Thyroid gland (tissue), 4 donors: Measurements from ENCODE around the gene CHCHD6. TPM values are rescaled to one million over a fixed set of nuclear protein-coding genes. Genes with fewer than 3 reads are reported as not detected.

Experiments used
- DNase-seq, 2 donors: peaks; one replicate each; pipeline ENCODE4 v3.0.0-alpha.2; 2019
- H3K27ac ChIP-seq, 3 donors: fragments of 200-600 bp; sonication (generic); 1 replicate in 2 of 3; 2 replicates in 1 of 3; pipeline ENCODE4 v1.5.1; 2016 to 2019; ENCODE audit warnings: mild to moderate bottlenecking in 1 of 3, moderate library complexity in 1 of 3
- H3K27me3 ChIP-seq: fragments of 200-600 bp; sonication (generic); one replicate; pipeline ENCODE4 v1.5.1; 2019
- H3K36me3 ChIP-seq, 2 donors: fragments of 200-600 bp; sonication (generic); one replicate each; pipeline ENCODE4 v1.5.1; 2016 to 2019
- H3K4me1 ChIP-seq, 2 donors: fragments of 200-600 bp; sonication (generic); one replicate each; pipeline ENCODE4 v1.5.1; 2017 to 2019
- H3K4me3 ChIP-seq, 3 donors: fragments of 200-600 bp; sonication (generic); replicated peaks in 1 of 3; 1 replicate in 2 of 3; 2 replicates in 1 of 3; pipeline ENCODE4 v1.5.1; 2016; ENCODE audit warnings: mild to moderate bottlenecking in 1 of 3
- H3K9me3 ChIP-seq: fragments of 200-600 bp; sonication (generic); one replicate; pipeline ENCODE4 v1.5.1; 2017
- POLR2A ChIP-seq, 2 donors: fragments of 450-650 bp; IDR thresholded peaks; one replicate each; pipeline ENCODE4 v1.6.1; 2017; ENCODE audit warnings: antibody characterized with exemption in 2 of 2, mild to moderate bottlenecking in 2 of 2, moderate library complexity in 1 of 2
- WGBS, 2 donors: methylation state at CpG; one replicate each; pipeline ENCODE4 v1.1.5; 2017; 5-methylcytosine and 5-hydroxymethylcytosine counted together
- intact Hi-C: fragments of 100-400 bp; cut with DNase I; formaldehyde crosslinking; loops from one replicate; pipeline ENCODE4 v1.15.1; 2023
- total RNA-seq, 4 donors: library from RNA; depleted of rRNA; stranded (reverse); fragments of >200 nt; gene quantifications; one replicate each; pipeline ENCODE4 v1.2.3, GENCODE V29; 2016
- TF ChIP-seq, protein P1 (sequence below), 6 experiments: fragments of 200-600 bp in 3 of 6; fragments of 450-650 bp in 3 of 6; sonication (generic) in 3 of 6; IDR thresholded peaks; one replicate each; pipeline ENCODE4 v1.5.1; 2016 to 2019; ENCODE audit warnings: antibody characterized with exemption in 6 of 6, mild to moderate bottlenecking in 2 of 6, inconsistent platforms in 1 of 6, moderate library complexity in 1 of 6

Gene CHCHD6
- total RNA-seq, 4 donors from 2014 or later = 22.9 to 27.8 (median 24.4) TPM

DNA sequence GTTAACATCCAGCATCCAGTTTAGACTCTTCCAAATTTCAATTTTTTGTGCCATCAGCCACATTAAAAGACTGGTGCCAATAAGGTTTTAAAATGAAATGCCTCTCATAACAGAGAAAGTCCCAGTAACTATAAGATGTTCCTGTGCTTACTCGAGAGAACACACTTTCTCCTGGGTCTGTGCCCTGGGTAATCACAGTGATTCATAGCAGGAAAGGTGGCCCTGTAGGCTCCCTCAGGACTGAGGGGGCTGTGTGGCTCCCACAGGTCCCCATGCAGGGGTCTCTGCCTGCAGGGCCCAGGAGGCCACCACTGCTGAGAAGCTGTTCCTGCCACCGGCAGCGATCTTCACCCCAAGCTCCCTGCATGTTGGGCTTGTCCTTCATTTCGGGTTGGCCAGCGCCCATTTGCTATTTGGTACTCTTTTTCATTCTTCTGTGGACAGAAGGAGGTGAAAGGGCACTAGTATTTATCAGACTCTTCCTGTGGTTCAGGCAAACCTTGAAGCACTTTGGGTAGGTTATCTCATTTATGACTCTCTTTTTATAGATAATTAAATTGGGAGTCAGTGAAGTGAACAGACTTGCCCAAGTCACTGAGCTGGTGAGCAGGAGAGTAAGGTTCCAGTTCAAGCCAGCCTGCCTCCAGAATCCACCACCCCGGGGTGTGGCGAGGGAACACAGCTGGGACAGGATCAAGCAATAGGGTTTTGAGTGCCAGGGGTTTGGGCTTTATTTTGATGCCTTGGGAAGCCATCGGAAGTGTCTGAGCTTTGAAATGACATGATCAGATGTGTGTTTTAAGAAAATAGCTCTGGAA lies 234.7 kb downstream of the CHCHD6 start:
- TF ChIP-seq, protein P1, sequence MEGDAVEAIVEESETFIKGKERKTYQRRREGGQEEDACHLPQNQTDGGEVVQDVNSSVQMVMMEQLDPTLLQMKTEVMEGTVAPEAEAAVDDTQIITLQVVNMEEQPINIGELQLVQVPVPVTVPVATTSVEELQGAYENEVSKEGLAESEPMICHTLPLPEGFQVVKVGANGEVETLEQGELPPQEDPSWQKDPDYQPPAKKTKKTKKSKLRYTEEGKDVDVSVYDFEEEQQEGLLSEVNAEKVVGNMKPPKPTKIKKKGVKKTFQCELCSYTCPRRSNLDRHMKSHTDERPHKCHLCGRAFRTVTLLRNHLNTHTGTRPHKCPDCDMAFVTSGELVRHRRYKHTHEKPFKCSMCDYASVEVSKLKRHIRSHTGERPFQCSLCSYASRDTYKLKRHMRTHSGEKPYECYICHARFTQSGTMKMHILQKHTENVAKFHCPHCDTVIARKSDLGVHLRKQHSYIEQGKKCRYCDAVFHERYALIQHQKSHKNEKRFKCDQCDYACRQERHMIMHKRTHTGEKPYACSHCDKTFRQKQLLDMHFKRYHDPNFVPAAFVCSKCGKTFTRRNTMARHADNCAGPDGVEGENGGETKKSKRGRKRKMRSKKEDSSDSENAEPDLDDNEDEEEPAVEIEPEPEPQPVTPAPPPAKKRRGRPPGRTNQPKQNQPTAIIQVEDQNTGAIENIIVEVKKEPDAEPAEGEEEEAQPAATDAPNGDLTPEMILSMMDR (IDR thresholded peaks at IDR 0.05) = no peak
- TF ChIP-seq POLR2A (IDR thresholded peaks at IDR 0.05) = no peak
- peaks cover 5 to 18% of the 10 kb centered on the region in 2 donors for H3K4me1 ChIP-seq
- no peaks in the 10 kb centered on the region for H3K9me3 ChIP-seq
- H3K36me3 ChIP-seq = no peaks in the 10 kb centered on the region
- intact Hi-C loops = no loop called here
- no peak for DNase-seq
- H3K27me3 ChIP-seq = no peaks in the 10 kb centered on the region
- no peak overlapping the region for H3K27ac ChIP-seq
- WGBS, 2 donors = 78 to 83% methylated on average over 8 of the region's 8 CpGs
- no peak overlapping the region for H3K4me3 ChIP-seq

GRCh38 chr3:126939338-126939718 lies 235.3 kb downstream of the CHCHD6 start:
- DNase-seq = no peak
- intact Hi-C loops = no loop called here
- H3K27me3 ChIP-seq = no peaks in the 10 kb centered on the region
- H3K9me3 ChIP-seq = no peaks in the 10 kb centered on the region
- H3K4me1 ChIP-seq = peaks cover 0 to 13% of the 10 kb centered on the region in 2 donors
- WGBS, 2 donors = 70 to 74% methylated on average over 4 of the region's 4 CpGs
- no peak overlapping the region for H3K4me3 ChIP-seq
- H3K27ac ChIP-seq = no peak overlapping the region
- no peaks in the 10 kb centered on the region for H3K36me3 ChIP-seq
- no peak for TF ChIP-seq POLR2A (IDR thresholded peaks at IDR 0.05)
- TF ChIP-seq, protein P1 (IDR thresholded peaks at IDR 0.05) = no peak

DNA sequence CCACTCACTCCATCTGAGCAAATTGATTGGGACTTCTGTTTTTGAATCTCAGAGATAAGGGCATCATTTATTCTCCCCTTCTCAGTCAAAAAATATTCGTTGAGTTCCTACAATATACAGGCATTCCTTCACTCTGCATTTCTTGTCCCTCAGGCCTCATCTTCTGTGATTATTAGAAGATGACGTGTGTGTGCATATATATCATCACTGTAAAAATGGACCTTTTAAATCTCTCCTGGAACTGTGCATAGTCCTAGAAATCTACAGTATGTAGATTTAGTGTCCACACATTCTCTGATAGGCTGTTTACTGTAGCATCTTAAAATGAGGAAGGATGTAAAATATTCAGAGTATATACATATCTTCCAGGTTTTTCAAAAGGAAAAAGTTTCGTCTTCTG lies 235.7 kb downstream of the CHCHD6 start:
- TF ChIP-seq POLR2A (IDR thresholded peaks at IDR 0.05) = no peak
- TF ChIP-seq, protein P1 (IDR thresholded peaks at IDR 0.05) = no peak
- Histone ChIP-seq H3K27ac (no peak overlapping the region), H3K4me1 (peaks cover 0 to 13% of the 10 kb centered on the region in 2 donors), H3K36me3 (no peaks in the 10 kb centered on the region), H3K4me3 (no peak overlapping the region), H3K9me3 (no peaks in the 10 kb centered on the region), H3K27me3 (no peaks in the 10 kb centered on the region)
- intact Hi-C loops = no loop called here
- 87 to 92% methylated on average over 3 of the region's 3 CpGs for WGBS, 2 donors
- DNase-seq = no peak

GRCh38 chr3:126941721-126942270 lies 237.8 kb downstream of the CHCHD6 start:
- intact Hi-C loops = no loop called here
- TF ChIP-seq POLR2A (IDR thresholded peaks at IDR 0.05) = no peak
- TF ChIP-seq, protein P1 (IDR thresholded peaks at IDR 0.05) = no peak
- WGBS, 2 donors = 76 to 80% methylated on average over 5 of the region's 5 CpGs
- no peaks in the 10 kb centered on the region for H3K9me3 ChIP-seq
- no peaks in the 10 kb centered on the region for H3K36me3 ChIP-seq
- H3K4me3 ChIP-seq = no peak overlapping the region
- H3K4me1 ChIP-seq = peaks cover 0 to 13% of the 10 kb centered on the region in 2 donors
- DNase-seq = no peak
- H3K27ac ChIP-seq = no peak overlapping the region
- no peaks in the 10 kb centered on the region for H3K27me3 ChIP-seq
